Panc1 (cell line): ENCODE measurements around the gene SPATA21. TPM values are rescaled to one million over a fixed set of nuclear protein-coding genes. Genes with fewer than 3 reads are reported as not detected.
"Not testable (repeated sequence)": the region's sequence is repeated elsewhere in the genome, so short reads cannot be mapped to it uniquely, and the experiment has no call there.

Experiments
- ATAC-seq: fragments of 200-7000 bp; cut with Tn5 transposase; 2 replicates; pipeline ENCODE4 v1.9.1; 2020; ENCODE audit warnings: mild to moderate bottlenecking, moderate library complexity
- Bru-seq: library from RNA; stranded (reverse); fragments of 400-500 nt; gene quantifications from one replicate; lab custom pipeline; 2021; lab: Mats Ljungman, UMichigan
- BruChase-seq, 2 experiments: library from RNA; stranded (reverse); fragments of 400-500 nt; gene quantifications; one replicate each; lab custom pipeline; 2021; lab: Mats Ljungman, UMichigan
- BruUV-seq: library from RNA; stranded (reverse); fragments of 400-500 nt; replicated peaks from 2 replicates; lab custom pipeline; 2021; lab: Mats Ljungman, UMichigan
- CTCF ChIA-PET: fragments of 300-600 bp; sonication (Branson Sonifier 250); formaldehyde crosslinking; loops from one replicate; lab custom pipeline; 2022; ENCODE audit warnings: antibody characterized with exemption; lab: Charles Lee
- POLR2A ChIA-PET: fragments of 300-600 bp; sonication (Branson Sonifier 250); formaldehyde crosslinking; loops from one replicate; lab custom pipeline; 2022; ENCODE audit warnings: antibody characterized with exemption; lab: Charles Lee
- DNase-seq: peaks from one replicate; pipeline ENCODE4 v3.0.0-alpha.2; 2010; ENCODE audit warnings: low read depth, low spot score
- H3K27ac ChIP-seq: 2 replicates; pipeline ENCODE4 v1.5.1; 2011; ENCODE audit warnings: mild to moderate bottlenecking, low read length, inconsistent platforms
- H3K27me3 ChIP-seq: fragments of 200-500 bp; sonication (Bioruptor generic); 2 replicates; pipeline ENCODE4 v1.6.0; 2014; ENCODE audit warnings: low read length, inconsistent platforms; ENCODE audit not compliant: control insufficient read depth, insufficient read depth
- H3K36me3 ChIP-seq: fragments of 200-500 bp; sonication (Bioruptor generic); 2 replicates; pipeline ENCODE4 v1.5.1; 2014; ENCODE audit warnings: inconsistent platforms, mild to moderate bottlenecking, low read length, moderate library complexity; ENCODE audit not compliant: control insufficient read depth, insufficient read depth
- H3K4me1 ChIP-seq: 2 replicates; pipeline ENCODE4 v1.5.1; 2011; ENCODE audit warnings: inconsistent platforms, mild to moderate bottlenecking, low read length, moderate library complexity; ENCODE audit not compliant: control insufficient read depth, insufficient read depth
- H3K4me3 ChIP-seq, 2 experiments: 2 replicates each; pipeline ENCODE4 v1.5.1; 2011 to 2012; ENCODE audit warnings: low read depth in 2 of 2, low read length in 2 of 2, mild to moderate bottlenecking in 2 of 2, inconsistent platforms in 1 of 2, moderate library complexity in 1 of 2
- H3K9me3 ChIP-seq: fragments of 200-500 bp; sonication (Bioruptor generic); 2 replicates; pipeline ENCODE4 v1.5.1; 2014; ENCODE audit warnings: low read depth, mild to moderate bottlenecking, inconsistent platforms, low read length, moderate library complexity; ENCODE audit not compliant: control insufficient read depth, insufficient read depth
- POLR2AphosphoS5 ChIP-seq: IDR thresholded peaks from 2 replicates; pipeline ENCODE4 v1.6.1; 2012; ENCODE audit warnings: mild to moderate bottlenecking, low read depth, low read length, moderate library complexity
- in situ Hi-C: cut with HindIII; loops from 2 replicates; pipeline ENCODE4 v1.10.0; 2016; ENCODE audit warnings: low sequenced_read_pairs, low pct_unique_long_range_greater_than_20kb
- intact Hi-C: fragments of 100-400 bp; cut with micrococcal nuclease; formaldehyde crosslinking; loops from one replicate; pipeline ENCODE4 v1.10.0; 2022; ENCODE audit not compliant: unreplicated experiment
- long read RNA-seq: library from polyadenylated mRNA; unstranded; transcript quantifications from one replicate; pipeline ENCODE4 v2.0.0, GENCODE V29; 2021; ENCODE audit not compliant: unreplicated experiment
- polyA plus RNA-seq: library from polyadenylated mRNA; unstranded; fragments of >200 nt; gene quantifications from one replicate; pipeline ENCODE4 v1.2.1, GENCODE V29; 2012; ENCODE audit warnings: missing spikeins; ENCODE audit not compliant: insufficient read length
- total RNA-seq: library from RNA; stranded (reverse); gene quantifications from one replicate; pipeline ENCODE4 v1.2.1, GENCODE V29; 2021; ENCODE audit not compliant: unreplicated experiment
- TF ChIP-seq, protein P1 (sequence below): fragments of 450-650 bp; IDR thresholded peaks from 2 replicates; pipeline ENCODE4 v1.5.1; 2017; ENCODE audit warnings: mild to moderate bottlenecking
- TF ChIP-seq, protein P2 (sequence below), 2 experiments: IDR thresholded peaks; 2 replicates each; pipeline ENCODE4 v1.6.1; 2011 to 2012; ENCODE audit warnings: low read depth in 2 of 2, control low read depth in 1 of 2, low read length in 1 of 2, mild to moderate bottlenecking in 1 of 2, moderate library complexity in 1 of 2; ENCODE audit not compliant: insufficient read depth in 1 of 2

The SPATA21 gene, protein sequence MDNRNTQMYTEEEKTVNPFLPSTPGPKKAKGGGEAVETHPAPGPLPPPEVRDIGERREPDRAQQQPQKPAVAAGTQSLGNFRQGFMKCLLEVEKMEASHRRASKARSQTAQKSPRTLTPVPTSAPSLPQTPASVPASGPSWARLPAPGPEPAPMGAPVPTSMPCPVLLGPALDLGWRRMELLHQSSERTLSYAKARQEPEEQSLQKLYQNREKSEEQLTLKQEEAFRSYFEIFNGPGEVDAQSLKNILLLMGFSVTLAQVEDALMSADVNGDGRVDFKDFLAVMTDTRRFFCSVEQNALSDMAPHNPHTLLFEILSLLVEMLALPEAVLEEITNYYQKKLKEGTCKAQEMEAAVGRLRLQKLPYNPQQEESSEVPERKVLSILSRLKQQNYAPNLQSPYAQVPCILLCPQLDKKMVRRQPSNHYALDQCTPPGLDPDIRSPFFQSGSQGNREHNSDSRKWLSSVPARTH
- total RNA-seq (not detected), Bru-seq, nascent RNA (percentile 2 among the genes with signal in this experiment), BruChase-seq, experiment 1, labeled RNA remaining after a 2-hour chase (percentile 5 among the genes with signal in this experiment), BruChase-seq, experiment 2, labeled RNA remaining after a 6-hour chase (percentile 5 among the genes with signal in this experiment)
- polyA plus RNA-seq = not detected
- long read RNA-seq, partial matches to known transcripts = 0 of 7 reads
- long read RNA-seq, other reads (novel, unspliced or antisense) = 7 of 7 reads

DNA sequence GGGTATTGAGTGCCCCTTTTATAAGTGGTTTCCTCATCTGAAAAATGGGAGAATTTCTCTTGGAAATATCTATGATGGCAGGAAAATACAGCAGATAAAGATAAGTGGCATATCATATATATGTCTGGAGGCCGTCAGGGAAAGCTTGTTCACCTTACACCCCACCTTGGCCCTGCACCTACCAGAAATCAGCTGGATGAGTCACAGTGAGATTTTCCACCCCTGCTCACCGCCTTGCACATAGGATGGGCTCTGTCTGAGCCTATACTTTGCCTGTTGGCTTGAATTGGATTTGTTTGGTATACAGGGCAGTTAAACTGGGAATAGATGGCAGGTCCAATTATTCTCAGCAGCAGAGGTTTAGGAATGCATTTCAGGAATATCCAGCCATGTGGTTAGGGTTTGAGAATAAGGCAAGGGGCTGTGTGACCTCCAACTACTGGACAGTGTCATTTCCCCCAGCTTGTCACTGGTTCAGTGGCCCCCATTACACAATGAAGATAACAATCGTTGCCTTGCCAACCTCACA lies at the start of gene SPATA21:
Gene SPATA21, minus strand, starts transcription at position 479 of the 529 bp plus-strand sequence. CDS start 6,053 bp downstream, outside the sequence.
- TF ChIP-seq, protein P1, sequence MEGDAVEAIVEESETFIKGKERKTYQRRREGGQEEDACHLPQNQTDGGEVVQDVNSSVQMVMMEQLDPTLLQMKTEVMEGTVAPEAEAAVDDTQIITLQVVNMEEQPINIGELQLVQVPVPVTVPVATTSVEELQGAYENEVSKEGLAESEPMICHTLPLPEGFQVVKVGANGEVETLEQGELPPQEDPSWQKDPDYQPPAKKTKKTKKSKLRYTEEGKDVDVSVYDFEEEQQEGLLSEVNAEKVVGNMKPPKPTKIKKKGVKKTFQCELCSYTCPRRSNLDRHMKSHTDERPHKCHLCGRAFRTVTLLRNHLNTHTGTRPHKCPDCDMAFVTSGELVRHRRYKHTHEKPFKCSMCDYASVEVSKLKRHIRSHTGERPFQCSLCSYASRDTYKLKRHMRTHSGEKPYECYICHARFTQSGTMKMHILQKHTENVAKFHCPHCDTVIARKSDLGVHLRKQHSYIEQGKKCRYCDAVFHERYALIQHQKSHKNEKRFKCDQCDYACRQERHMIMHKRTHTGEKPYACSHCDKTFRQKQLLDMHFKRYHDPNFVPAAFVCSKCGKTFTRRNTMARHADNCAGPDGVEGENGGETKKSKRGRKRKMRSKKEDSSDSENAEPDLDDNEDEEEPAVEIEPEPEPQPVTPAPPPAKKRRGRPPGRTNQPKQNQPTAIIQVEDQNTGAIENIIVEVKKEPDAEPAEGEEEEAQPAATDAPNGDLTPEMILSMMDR = no peak
- TF ChIP-seq POLR2AphosphoS5 = no peak
- TF ChIP-seq, protein P2, sequence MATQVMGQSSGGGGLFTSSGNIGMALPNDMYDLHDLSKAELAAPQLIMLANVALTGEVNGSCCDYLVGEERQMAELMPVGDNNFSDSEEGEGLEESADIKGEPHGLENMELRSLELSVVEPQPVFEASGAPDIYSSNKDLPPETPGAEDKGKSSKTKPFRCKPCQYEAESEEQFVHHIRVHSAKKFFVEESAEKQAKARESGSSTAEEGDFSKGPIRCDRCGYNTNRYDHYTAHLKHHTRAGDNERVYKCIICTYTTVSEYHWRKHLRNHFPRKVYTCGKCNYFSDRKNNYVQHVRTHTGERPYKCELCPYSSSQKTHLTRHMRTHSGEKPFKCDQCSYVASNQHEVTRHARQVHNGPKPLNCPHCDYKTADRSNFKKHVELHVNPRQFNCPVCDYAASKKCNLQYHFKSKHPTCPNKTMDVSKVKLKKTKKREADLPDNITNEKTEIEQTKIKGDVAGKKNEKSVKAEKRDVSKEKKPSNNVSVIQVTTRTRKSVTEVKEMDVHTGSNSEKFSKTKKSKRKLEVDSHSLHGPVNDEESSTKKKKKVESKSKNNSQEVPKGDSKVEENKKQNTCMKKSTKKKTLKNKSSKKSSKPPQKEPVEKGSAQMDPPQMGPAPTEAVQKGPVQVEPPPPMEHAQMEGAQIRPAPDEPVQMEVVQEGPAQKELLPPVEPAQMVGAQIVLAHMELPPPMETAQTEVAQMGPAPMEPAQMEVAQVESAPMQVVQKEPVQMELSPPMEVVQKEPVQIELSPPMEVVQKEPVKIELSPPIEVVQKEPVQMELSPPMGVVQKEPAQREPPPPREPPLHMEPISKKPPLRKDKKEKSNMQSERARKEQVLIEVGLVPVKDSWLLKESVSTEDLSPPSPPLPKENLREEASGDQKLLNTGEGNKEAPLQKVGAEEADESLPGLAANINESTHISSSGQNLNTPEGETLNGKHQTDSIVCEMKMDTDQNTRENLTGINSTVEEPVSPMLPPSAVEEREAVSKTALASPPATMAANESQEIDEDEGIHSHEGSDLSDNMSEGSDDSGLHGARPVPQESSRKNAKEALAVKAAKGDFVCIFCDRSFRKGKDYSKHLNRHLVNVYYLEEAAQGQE (IDR thresholded peaks at IDR 0.05; ENCODE audit: insufficient read depth in 1 of 2, low read depth in 2 of 2, low read length in 1 of 2) = no peak
- in situ Hi-C loops (no loop called here), intact Hi-C loops (no loop called here)
- no TSS peak for BruUV-seq
- no peak within 1 kb of the TSS for H3K27ac ChIP-seq
- H3K27me3 ChIP-seq = no peaks in the 10 kb centered on the region
- DNase-seq (no peak), ATAC-seq (no peak)
- no peaks in the 10 kb centered on the region for H3K4me1 ChIP-seq
- ChIA-PET CTCF (no interaction called here), POLR2A (no interaction called here)
- no peaks in the 10 kb centered on the region; the same call in 1 of the 2 replicates for H3K36me3 ChIP-seq
- H3K9me3 ChIP-seq = no peaks in the 10 kb centered on the region
- H3K4me3 ChIP-seq = no peak within 1 kb of the TSS

DNA sequence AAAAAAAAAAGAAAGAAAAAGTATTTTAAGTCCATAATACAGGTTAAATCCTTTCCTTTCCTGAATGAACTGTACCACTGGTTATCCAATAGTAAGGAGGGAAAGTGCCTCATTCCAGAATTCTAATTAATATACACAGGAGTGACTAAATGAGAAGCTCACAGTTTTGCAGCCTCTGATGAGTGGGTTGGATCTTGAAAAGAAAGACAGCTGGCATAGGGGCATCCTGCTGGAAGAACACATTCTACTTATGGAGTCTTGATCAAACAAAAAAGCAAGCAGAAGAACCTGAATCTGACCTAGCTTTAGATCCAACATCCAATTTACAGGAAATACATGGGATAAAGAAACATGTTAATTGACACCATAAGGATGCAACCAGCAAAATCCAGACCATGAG lies 49.8 kb upstream of the SPATA21 start:
- H3K27me3 ChIP-seq, H3K4me1 ChIP-seq, DNase-seq, H3K27ac ChIP-seq, H3K9me3 ChIP-seq, BruUV-seq, intact Hi-C loops, H3K4me3 ChIP-seq, ATAC-seq, CTCF ChIA-PET, H3K36me3 ChIP-seq, POLR2A ChIA-PET, in situ Hi-C loops: not testable (repeated sequence)

DNA sequence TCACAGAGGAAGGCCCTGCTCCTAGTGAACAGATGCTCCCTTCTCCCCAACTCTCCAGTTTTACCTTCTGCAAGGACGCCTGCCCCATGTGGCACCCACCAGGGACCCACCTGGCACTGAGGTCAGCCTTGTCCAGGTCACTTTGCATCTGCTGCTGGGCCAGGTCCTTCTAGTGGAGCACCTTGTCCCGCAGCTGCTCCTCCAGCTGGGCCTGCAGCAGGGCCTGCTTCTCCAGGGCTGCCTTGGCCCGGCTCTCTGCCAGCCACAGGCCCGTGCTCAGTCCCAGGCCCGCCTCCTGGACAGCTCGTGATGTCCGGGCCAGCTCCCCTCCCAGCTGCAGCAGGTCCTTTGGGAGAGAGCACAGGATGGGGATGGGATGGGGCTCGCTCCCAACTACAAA lies 49.1 kb upstream of the SPATA21 start:
- H3K27ac ChIP-seq, H3K4me3 ChIP-seq, H3K27me3 ChIP-seq, POLR2A ChIA-PET, H3K9me3 ChIP-seq, H3K36me3 ChIP-seq, in situ Hi-C loops, H3K4me1 ChIP-seq, DNase-seq, BruUV-seq, intact Hi-C loops, ATAC-seq: not testable (repeated sequence)
- CTCF ChIA-PET = interaction anchor here (0.6 kb wide), 1 partner anchor 45 kb away, joined by 7 read pairs; no protein-coding TSS in a partner anchor
